Measurements from ENCODE around the gene ADAM10.

GRCh38 chr15:58573270-58573669 is 176.2 kb downstream of the ADAM10 start:
- TF ChIP-seq CTCF (IDR thresholded peaks at IDR 0.05), result no peak
- TF ChIP-seq POLR2AphosphoS5 (IDR thresholded peaks at IDR 0.05), result no peak
- no peak for TF ChIP-seq EP300 (IDR thresholded peaks at IDR 0.05)
- TF ChIP-seq POLR2A (IDR thresholded peaks at IDR 0.05), result no peak
